ENCODE measurements around the gene TSC22D1.

GRCh38 chr13:44566601-44567000 lies 9.5 kb downstream of the TSC22D1 start:
- no peak for TF ChIP-seq CTCF (conservative IDR thresholded peaks at IDR 0.05)
- no peak for TF ChIP-seq EZH2 (IDR thresholded peaks at IDR 0.05; ENCODE audit: low read depth)

All from PC-9 (cell line).